ENCODE measurements around the gene ACTMAP.

DNA sequence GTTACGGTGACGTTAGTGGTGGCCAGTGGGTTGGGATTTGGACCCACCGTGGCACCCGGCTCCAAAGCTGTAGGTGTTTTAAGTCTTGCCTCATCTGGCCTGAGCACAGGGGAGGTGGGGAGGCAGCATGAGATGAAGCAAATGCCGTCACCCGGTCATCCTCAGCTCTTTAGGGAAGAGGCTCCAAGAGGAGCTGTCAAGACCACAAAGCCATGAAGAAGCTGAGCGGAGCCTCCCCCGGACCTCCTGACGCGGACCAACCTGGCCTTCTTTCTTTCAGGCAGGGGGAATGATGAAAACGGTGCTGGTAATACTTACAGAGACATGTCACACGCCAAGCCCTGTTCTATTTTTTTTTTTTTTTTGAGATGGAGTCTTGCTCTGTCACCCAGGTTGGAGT is 7.4 kb downstream of the ACTMAP start:
- TF ChIP-seq POLR2A (IDR thresholded peaks at IDR 0.05) = no peak
- TF ChIP-seq, protein P1, sequence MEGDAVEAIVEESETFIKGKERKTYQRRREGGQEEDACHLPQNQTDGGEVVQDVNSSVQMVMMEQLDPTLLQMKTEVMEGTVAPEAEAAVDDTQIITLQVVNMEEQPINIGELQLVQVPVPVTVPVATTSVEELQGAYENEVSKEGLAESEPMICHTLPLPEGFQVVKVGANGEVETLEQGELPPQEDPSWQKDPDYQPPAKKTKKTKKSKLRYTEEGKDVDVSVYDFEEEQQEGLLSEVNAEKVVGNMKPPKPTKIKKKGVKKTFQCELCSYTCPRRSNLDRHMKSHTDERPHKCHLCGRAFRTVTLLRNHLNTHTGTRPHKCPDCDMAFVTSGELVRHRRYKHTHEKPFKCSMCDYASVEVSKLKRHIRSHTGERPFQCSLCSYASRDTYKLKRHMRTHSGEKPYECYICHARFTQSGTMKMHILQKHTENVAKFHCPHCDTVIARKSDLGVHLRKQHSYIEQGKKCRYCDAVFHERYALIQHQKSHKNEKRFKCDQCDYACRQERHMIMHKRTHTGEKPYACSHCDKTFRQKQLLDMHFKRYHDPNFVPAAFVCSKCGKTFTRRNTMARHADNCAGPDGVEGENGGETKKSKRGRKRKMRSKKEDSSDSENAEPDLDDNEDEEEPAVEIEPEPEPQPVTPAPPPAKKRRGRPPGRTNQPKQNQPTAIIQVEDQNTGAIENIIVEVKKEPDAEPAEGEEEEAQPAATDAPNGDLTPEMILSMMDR (IDR thresholded peaks at IDR 0.05) = no peak
